Neural cell (in vitro differentiated cells): ENCODE measurements around the gene RBM15. TPM values are rescaled to one million over a fixed set of nuclear protein-coding genes. Genes with fewer than 3 reads are reported as not detected.

ENCODE experiments used
- H2AFZ ChIP-seq: fragments of 200-600, 300-800 bp; sonication (generic), shearing (Covaris generic); 2 replicates; pipeline ENCODE4 v1.6.0; 2014; ENCODE audit warnings: low read depth, mild to moderate bottlenecking, antibody characterized with exemption, low read length, moderate library complexity
- H3F3A ChIP-seq: fragments of 200-600 bp; shearing (Covaris generic); 2 replicates; pipeline ENCODE4 v1.6.1; 2016; ENCODE audit warnings: mild to moderate bottlenecking, moderate library complexity, mixed read lengths, antibody characterized with exemption, low read length; ENCODE audit not compliant: insufficient read depth, poor library complexity, severe bottlenecking
- H3K27ac ChIP-seq: fragments of 200-600, 300-800 bp; sonication (generic), shearing (Covaris generic); 2 replicates; pipeline ENCODE4 v1.5.1; 2014; ENCODE audit warnings: mild to moderate bottlenecking, low read length, moderate library complexity
- H3K27me3 ChIP-seq: fragments of 300-800, 200-600 bp; sonication (generic), shearing (Covaris generic); 2 replicates; pipeline ENCODE4 v1.6.0; 2014; ENCODE audit warnings: mild to moderate bottlenecking, low read depth, low read length, moderate library complexity; ENCODE audit not compliant: insufficient read depth
- H3K36me3 ChIP-seq: fragments of 300-800, 200-600 bp; sonication (generic), shearing (Covaris generic); 2 replicates; pipeline ENCODE4 v1.5.1; 2014; ENCODE audit warnings: mild to moderate bottlenecking, antibody characterized with exemption, low read length, moderate library complexity; ENCODE audit not compliant: insufficient read depth
- H3K4me2 ChIP-seq: fragments of 300-800, 200-600 bp; sonication (generic), shearing (Covaris generic); 2 replicates; pipeline ENCODE4 v1.6.0; 2014; ENCODE audit warnings: mild to moderate bottlenecking, low read length
- H3K4me3 ChIP-seq: fragments of 300-800, 200-600 bp; sonication (generic), shearing (Covaris generic); 2 replicates; pipeline ENCODE4 v1.5.1; 2014; ENCODE audit warnings: mild to moderate bottlenecking, low read length, moderate library complexity
- H3K79me2 ChIP-seq: fragments of 200-600 bp; shearing (Covaris generic); replicated peaks from 2 replicates; pipeline ENCODE4 v1.6.0; 2014; ENCODE audit warnings: mild to moderate bottlenecking, low read length, moderate library complexity; ENCODE audit not compliant: insufficient read depth
- H3K9ac ChIP-seq: fragments of 300-800, 200-600 bp; sonication (generic), shearing (Covaris generic); 2 replicates; pipeline ENCODE4 v1.6.1; 2016; ENCODE audit warnings: mild to moderate bottlenecking, low read length, mixed read lengths
- H3K9me2 ChIP-seq: fragments of 200-600 bp; shearing (Covaris generic); 2 replicates; pipeline ENCODE4 v1.6.1; 2016; ENCODE audit warnings: mild to moderate bottlenecking, low read length, mixed read lengths; ENCODE audit not compliant: insufficient read depth
- H3K9me3 ChIP-seq: fragments of 200-600, 300-800 bp; sonication (generic), shearing (Covaris generic); 2 replicates; pipeline ENCODE4 v1.6.1; 2016; ENCODE audit warnings: mild to moderate bottlenecking, mixed run types, low read length, moderate library complexity, mixed read lengths
- H4K20me1 ChIP-seq: fragments of 200-600 bp; shearing (Covaris generic); 2 replicates; pipeline ENCODE4 v1.6.1; 2016; ENCODE audit warnings: mild to moderate bottlenecking, mixed run types; ENCODE audit not compliant: insufficient read depth
- EP300 ChIP-seq: fragments of 450-650 bp; conservative IDR thresholded peaks from 2 replicates; pipeline ENCODE4 v1.6.1; 2014; ENCODE audit warnings: antibody characterized with exemption, mild to moderate bottlenecking, moderate library complexity; ENCODE audit not compliant: poor library complexity, severe bottlenecking
- EZH2 ChIP-seq: fragments of 200-600, 300-800 bp; shearing (Covaris generic), sonication (generic); IDR thresholded peaks from 2 replicates; pipeline ENCODE4 v1.6.1; 2014; ENCODE audit warnings: antibody characterized with exemption, low read length, borderline replicate concordance, mild to moderate bottlenecking; ENCODE audit not compliant: insufficient read depth, poor library complexity, severe bottlenecking
- MXI1 ChIP-seq: fragments of 450-650 bp; conservative IDR thresholded peaks from 2 replicates; pipeline ENCODE4 v1.6.1; 2014; ENCODE audit warnings: antibody characterized with exemption, mild to moderate bottlenecking; ENCODE audit not compliant: poor library complexity, severe bottlenecking
- POLR2AphosphoS5 ChIP-seq: IDR thresholded peaks from 2 replicates; pipeline ENCODE4 v1.6.1; 2012
- RAD21 ChIP-seq: fragments of 450-650 bp; conservative IDR thresholded peaks from 2 replicates; pipeline ENCODE4 v1.6.1; 2014; ENCODE audit warnings: antibody characterized with exemption, mild to moderate bottlenecking, moderate library complexity
- SMC3 ChIP-seq: fragments of 450-650 bp; conservative IDR thresholded peaks from 2 replicates; pipeline ENCODE4 v1.6.1; 2014; ENCODE audit warnings: antibody characterized with exemption, mild to moderate bottlenecking, moderate library complexity; ENCODE audit not compliant: poor library complexity
- TAF1 ChIP-seq: IDR thresholded peaks from 2 replicates; pipeline ENCODE4 v1.6.1; 2012; ENCODE audit warnings: low read depth
- polyA plus RNA-seq: library from polyadenylated mRNA; depleted of rRNA; stranded (reverse); fragments of >200 nt; gene quantifications from 2 replicates; pipeline ENCODE4 v1.2.3, GENCODE V29; 2014
- TF ChIP-seq, protein P1 (sequence below): IDR thresholded peaks from 2 replicates; pipeline ENCODE4 v1.6.1; 2012; ENCODE audit warnings: borderline replicate concordance
- TF ChIP-seq, protein P2 (sequence below): fragments of 450-650 bp; IDR thresholded peaks from 2 replicates; pipeline ENCODE4 v1.5.1; 2014; ENCODE audit warnings: antibody characterized with exemption, mild to moderate bottlenecking, moderate library complexity; ENCODE audit not compliant: poor library complexity, severe bottlenecking

RBM15 gene
- polyA plus RNA-seq, 1 donor from 2014 or later, result 8.1 TPM

DNA sequence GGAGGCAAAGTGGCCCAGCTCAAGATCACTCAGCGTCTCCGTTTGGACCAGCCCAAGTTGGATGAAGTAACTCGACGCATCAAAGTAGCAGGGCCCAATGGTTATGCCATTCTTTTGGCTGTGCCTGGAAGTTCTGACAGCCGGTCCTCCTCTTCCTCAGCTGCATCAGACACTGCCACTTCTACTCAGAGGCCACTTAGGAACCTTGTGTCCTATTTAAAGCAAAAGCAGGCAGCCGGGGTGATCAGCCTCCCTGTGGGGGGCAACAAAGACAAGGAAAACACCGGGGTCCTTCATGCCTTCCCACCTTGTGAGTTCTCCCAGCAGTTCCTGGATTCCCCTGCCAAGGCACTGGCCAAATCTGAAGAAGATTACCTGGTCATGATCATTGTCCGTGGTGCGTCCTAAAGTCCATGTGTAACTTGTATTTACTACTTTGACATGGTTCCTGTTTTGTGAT is 2.7 kb downstream of the RBM15 start:
- H4K20me1 ChIP-seq, result peaks cover 4% of the 10 kb centered on the region
- no peak overlapping the region for H3K27ac ChIP-seq
- no peaks in the 10 kb centered on the region for H3F3A ChIP-seq
- H3K4me3 ChIP-seq, result peak overlapping the region; percentile 79
- H3K9me2 ChIP-seq, result no peaks in the 10 kb centered on the region
- TF ChIP-seq MXI1 (no peak), EP300 (no peak), TAF1 (no peak), RAD21 (no peak), EZH2 (no peak), SMC3 (no peak), POLR2AphosphoS5 (no peak)
- TF ChIP-seq, protein P1, sequence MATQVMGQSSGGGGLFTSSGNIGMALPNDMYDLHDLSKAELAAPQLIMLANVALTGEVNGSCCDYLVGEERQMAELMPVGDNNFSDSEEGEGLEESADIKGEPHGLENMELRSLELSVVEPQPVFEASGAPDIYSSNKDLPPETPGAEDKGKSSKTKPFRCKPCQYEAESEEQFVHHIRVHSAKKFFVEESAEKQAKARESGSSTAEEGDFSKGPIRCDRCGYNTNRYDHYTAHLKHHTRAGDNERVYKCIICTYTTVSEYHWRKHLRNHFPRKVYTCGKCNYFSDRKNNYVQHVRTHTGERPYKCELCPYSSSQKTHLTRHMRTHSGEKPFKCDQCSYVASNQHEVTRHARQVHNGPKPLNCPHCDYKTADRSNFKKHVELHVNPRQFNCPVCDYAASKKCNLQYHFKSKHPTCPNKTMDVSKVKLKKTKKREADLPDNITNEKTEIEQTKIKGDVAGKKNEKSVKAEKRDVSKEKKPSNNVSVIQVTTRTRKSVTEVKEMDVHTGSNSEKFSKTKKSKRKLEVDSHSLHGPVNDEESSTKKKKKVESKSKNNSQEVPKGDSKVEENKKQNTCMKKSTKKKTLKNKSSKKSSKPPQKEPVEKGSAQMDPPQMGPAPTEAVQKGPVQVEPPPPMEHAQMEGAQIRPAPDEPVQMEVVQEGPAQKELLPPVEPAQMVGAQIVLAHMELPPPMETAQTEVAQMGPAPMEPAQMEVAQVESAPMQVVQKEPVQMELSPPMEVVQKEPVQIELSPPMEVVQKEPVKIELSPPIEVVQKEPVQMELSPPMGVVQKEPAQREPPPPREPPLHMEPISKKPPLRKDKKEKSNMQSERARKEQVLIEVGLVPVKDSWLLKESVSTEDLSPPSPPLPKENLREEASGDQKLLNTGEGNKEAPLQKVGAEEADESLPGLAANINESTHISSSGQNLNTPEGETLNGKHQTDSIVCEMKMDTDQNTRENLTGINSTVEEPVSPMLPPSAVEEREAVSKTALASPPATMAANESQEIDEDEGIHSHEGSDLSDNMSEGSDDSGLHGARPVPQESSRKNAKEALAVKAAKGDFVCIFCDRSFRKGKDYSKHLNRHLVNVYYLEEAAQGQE, result no peak
- H3K9me3 ChIP-seq, result no peaks in the 10 kb centered on the region
- no peak overlapping the region for H2AFZ ChIP-seq
- peaks cover 3% of the 10 kb centered on the region for H3K36me3 ChIP-seq
- H3K4me2 ChIP-seq, result peak overlapping the region; percentile 33
- H3K9ac ChIP-seq, result no peak overlapping the region
- H3K27me3 ChIP-seq, result no peaks in the 10 kb centered on the region
- H3K79me2 ChIP-seq, result peaks cover 55% of the 10 kb centered on the region

DNA sequence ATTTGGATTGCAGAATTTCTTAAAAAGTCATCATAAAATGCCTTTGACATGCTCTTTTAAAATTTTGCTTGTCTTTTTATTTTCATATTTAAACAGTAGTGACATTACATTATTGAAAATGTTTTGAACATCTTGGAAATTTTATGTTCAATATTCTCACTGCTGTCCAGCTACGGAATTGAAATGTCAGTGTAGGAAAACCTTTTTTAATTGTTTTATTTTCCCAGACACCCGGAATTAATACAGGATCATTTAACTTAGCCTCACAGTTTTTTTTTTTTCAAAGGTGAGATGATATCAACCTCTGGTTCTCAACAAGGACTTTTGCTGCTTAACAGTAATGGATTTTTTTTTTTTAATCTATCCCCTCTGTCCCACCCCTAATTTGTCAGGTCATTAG is 4.1 kb downstream of the RBM15 start:
- no peaks in the 10 kb centered on the region for H3K9me3 ChIP-seq
- peak overlapping the region; percentile 33 for H3K4me2 ChIP-seq
- peaks cover 63% of the 10 kb centered on the region for H3K79me2 ChIP-seq
- peaks cover 4% of the 10 kb centered on the region for H4K20me1 ChIP-seq
- H3K9me2 ChIP-seq, result no peaks in the 10 kb centered on the region
- H3K36me3 ChIP-seq, result peaks cover 3% of the 10 kb centered on the region
- no peak overlapping the region for H3K27ac ChIP-seq
- H3K4me3 ChIP-seq, result peak overlapping the region; percentile 79
- TF ChIP-seq, protein P1, result no peak
- TF ChIP-seq, protein P2, sequence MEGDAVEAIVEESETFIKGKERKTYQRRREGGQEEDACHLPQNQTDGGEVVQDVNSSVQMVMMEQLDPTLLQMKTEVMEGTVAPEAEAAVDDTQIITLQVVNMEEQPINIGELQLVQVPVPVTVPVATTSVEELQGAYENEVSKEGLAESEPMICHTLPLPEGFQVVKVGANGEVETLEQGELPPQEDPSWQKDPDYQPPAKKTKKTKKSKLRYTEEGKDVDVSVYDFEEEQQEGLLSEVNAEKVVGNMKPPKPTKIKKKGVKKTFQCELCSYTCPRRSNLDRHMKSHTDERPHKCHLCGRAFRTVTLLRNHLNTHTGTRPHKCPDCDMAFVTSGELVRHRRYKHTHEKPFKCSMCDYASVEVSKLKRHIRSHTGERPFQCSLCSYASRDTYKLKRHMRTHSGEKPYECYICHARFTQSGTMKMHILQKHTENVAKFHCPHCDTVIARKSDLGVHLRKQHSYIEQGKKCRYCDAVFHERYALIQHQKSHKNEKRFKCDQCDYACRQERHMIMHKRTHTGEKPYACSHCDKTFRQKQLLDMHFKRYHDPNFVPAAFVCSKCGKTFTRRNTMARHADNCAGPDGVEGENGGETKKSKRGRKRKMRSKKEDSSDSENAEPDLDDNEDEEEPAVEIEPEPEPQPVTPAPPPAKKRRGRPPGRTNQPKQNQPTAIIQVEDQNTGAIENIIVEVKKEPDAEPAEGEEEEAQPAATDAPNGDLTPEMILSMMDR, result no peak
- TF ChIP-seq SMC3, result no peak
- TF ChIP-seq RAD21, result no peak
- no peak for TF ChIP-seq TAF1
- no peak for TF ChIP-seq MXI1
- no peak for TF ChIP-seq EP300
- no peak for TF ChIP-seq POLR2AphosphoS5
- TF ChIP-seq EZH2, result no peak
- H2AFZ ChIP-seq, result no peak overlapping the region
- no peaks in the 10 kb centered on the region for H3F3A ChIP-seq
- H3K27me3 ChIP-seq, result no peaks in the 10 kb centered on the region
- no peak overlapping the region for H3K9ac ChIP-seq
